ENCODE measurements around the gene MEGF11.

DNA sequence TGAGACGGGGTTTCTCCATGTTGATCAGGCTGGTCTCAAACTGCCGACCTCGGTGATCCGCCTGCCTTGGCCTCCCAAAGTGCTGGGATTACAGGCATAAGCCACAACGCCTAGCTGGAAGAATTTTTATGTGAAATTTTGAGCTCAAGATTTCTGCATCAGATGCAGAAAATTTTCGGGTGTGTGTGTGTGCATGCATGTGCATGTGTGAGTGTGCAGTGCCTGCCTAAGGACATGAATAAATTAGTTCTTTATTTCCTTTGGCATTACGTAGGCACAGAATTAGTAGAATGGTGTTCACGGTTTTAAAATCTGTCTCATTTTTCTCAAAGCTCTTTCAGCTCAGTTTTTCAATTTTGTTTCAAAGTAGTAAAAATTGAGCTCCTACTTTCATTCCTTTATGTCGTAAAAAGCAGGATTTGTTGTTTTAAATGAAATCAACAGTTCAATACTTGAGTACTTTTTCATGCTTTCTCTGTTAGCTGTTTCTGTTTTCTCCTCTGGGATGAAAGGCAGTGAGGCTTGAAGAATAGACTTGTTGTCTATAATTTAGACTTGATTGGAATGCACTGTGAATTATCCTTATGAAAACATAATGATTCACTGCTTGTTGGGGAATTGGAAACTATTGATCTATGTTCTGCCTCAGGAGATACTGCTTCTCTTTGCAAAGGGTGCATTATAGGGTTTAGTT, 407.6 kb downstream of the MEGF11 start:
- TF ChIP-seq, protein P1, sequence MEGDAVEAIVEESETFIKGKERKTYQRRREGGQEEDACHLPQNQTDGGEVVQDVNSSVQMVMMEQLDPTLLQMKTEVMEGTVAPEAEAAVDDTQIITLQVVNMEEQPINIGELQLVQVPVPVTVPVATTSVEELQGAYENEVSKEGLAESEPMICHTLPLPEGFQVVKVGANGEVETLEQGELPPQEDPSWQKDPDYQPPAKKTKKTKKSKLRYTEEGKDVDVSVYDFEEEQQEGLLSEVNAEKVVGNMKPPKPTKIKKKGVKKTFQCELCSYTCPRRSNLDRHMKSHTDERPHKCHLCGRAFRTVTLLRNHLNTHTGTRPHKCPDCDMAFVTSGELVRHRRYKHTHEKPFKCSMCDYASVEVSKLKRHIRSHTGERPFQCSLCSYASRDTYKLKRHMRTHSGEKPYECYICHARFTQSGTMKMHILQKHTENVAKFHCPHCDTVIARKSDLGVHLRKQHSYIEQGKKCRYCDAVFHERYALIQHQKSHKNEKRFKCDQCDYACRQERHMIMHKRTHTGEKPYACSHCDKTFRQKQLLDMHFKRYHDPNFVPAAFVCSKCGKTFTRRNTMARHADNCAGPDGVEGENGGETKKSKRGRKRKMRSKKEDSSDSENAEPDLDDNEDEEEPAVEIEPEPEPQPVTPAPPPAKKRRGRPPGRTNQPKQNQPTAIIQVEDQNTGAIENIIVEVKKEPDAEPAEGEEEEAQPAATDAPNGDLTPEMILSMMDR (IDR thresholded peaks at IDR 0.05; ENCODE audit: insufficient read depth, low read length, poor library complexity, severe bottlenecking) = no peak
- TF ChIP-seq EZH2phosphoT487 (conservative IDR thresholded peaks at IDR 0.05; ENCODE audit: low read length) = no peak
